Skeletal muscle tissue (tissue), 4 donors: ENCODE results near the gene APBA3. TPM values are rescaled to one million over a fixed set of nuclear protein-coding genes. Genes with fewer than 3 reads are reported as not detected.

Experiments used
- H3K27ac ChIP-seq: one replicate; pipeline ENCODE4 v1.7.0; 2013; ENCODE audit warnings: mild to moderate bottlenecking, low read depth, low read length, inconsistent platforms
- H3K27me3 ChIP-seq, 3 donors: one replicate each; pipeline ENCODE4 v1.7.0; 2013; ENCODE audit warnings: low read length in 3 of 3; ENCODE audit not compliant: control insufficient read depth in 3 of 3, insufficient read depth in 3 of 3
- H3K36me3 ChIP-seq, 3 donors: one replicate each; pipeline ENCODE4 v1.7.0; 2013; ENCODE audit warnings: low read length in 3 of 3; ENCODE audit not compliant: control insufficient read depth in 3 of 3, insufficient read depth in 3 of 3
- H3K4me1 ChIP-seq, 3 donors: one replicate each; pipeline ENCODE4 v1.7.0; 2013; ENCODE audit warnings: low read length in 3 of 3, mild to moderate bottlenecking in 3 of 3; ENCODE audit not compliant: control insufficient read depth in 3 of 3, insufficient read depth in 3 of 3
- H3K4me3 ChIP-seq, 3 donors: one replicate each; pipeline ENCODE4 v1.7.0; 2013; ENCODE audit warnings: low read length in 3 of 3
- H3K9ac ChIP-seq, 3 donors: one replicate each; pipeline ENCODE4 v1.7.0; 2013; ENCODE audit warnings: low read length in 3 of 3, mild to moderate bottlenecking in 3 of 3, moderate library complexity in 2 of 3, low read depth in 1 of 3
- H3K9me3 ChIP-seq, 3 donors: one replicate each; pipeline ENCODE4 v1.7.0; 2013; ENCODE audit warnings: low read length in 3 of 3; ENCODE audit not compliant: control insufficient read depth in 3 of 3
- total RNA-seq: library from RNA; depleted of rRNA; stranded (reverse); fragments of >200 nt; gene quantifications from one replicate; pipeline ENCODE4 v1.2.3, GENCODE V29; 2014
- donor health status: Osteomylitis.

Gene APBA3
- total RNA-seq, 1 donor from 2014 or later, result 9.4 TPM

- Histone ChIP-seq H3K9me3 (peaks cover 9 to 17% (median 10%) of the 10 kb centered on the region in 3 donors), H3K36me3 (no peaks in the 10 kb centered on the region), H3K4me1 (no peaks in the 10 kb centered on the region), H3K27me3 (peaks cover 17 to 37% (median 30%) of the 10 kb centered on the region in 3 donors), H3K4me3 (no peak overlapping the region), H3K9ac (no peak overlapping the region), H3K27ac (no peak overlapping the region)
Observed at GRCh38 chr19:3780786-3781304, 19.4 kb upstream of the APBA3 start.

GRCh38 chr19:3778899-3779723 lies 17.6 kb upstream of the APBA3 start:
- H3K9me3 ChIP-seq, result peaks cover 9 to 17% (median 10%) of the 10 kb centered on the region in 3 donors
- H3K36me3 ChIP-seq, result no peaks in the 10 kb centered on the region
- no peaks in the 10 kb centered on the region for H3K4me1 ChIP-seq
- H3K9ac ChIP-seq, result no peak overlapping the region
- no peak overlapping the region for H3K27ac ChIP-seq
- H3K27me3 ChIP-seq, result peaks cover 6 to 22% (median 15%) of the 10 kb centered on the region in 3 donors
- H3K4me3 ChIP-seq, result no peak overlapping the region

DNA sequence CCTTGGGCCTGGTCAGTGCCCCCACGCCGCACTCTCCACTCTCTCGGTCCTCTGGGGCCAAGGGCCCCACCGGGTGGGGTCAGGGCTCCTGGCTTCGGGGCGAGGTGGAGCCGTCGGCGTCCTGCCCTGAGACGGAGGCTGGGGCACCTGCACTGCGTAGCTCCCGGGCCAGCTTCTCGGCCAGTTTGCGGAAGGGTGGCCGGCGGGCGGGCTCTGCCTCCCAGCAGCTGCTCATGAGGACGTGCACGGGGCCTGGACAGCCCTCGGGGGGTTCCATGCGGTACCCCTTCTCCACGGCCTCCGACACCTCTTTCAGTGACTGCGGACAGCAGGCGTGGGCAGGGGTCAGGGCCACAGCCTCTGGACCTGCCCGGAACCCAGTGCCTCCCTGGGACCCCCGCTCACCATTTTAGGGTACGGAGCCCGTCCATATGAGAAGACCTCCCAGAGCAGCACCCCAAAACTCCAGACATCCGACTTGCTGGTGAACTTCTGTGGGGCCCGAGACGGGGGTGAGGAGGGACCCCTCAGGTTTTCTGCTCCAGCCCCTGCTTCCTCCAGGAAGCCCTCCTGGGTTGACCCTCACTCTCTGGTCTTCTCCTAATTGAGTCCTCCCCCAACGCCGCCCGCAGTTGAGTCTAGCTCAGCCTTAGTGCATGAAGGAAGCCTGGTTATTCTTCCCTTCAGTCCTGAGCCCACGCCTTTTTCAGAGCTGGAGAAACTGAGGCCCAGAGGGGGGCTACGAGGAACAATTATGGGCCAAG lies 16.8 kb upstream of the APBA3 start:
- H3K36me3 ChIP-seq, result no peaks in the 10 kb centered on the region
- H3K27ac ChIP-seq, result no peak overlapping the region
- H3K9me3 ChIP-seq, result peaks cover 9 to 17% (median 10%) of the 10 kb centered on the region in 3 donors
- no peak overlapping the region for H3K9ac ChIP-seq
- no peaks in the 10 kb centered on the region for H3K4me1 ChIP-seq
- peaks cover 6 to 14% (median 7%) of the 10 kb centered on the region in 3 donors for H3K27me3 ChIP-seq
- no peak overlapping the region for H3K4me3 ChIP-seq

DNA sequence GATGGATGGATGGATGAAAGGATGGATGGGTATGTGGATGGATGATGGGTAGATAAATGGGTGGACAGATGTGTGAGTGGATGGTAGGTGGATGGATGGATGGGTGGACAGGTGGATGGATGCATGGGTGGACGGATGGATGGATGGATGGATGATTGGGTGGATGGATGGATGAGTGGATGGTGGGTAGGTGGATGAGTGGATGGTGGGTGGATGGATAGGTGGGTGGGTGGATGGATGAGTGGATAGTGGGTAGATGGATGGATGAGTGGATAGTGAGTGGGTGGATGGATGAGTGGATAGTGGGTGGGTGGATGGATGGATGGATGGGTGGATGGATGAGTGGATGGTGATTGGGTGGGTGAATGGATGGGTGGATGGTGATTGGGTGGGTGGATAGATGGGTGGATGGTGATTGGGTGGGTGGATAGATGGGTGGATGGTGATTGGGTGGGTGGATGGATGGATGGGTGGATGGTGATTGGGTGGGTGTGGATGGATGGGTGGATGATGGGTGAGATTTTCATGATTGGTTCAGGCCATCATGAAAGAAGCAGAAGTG lies 15.1 kb upstream of the APBA3 start:
- Histone ChIP-seq H3K9ac (no peak overlapping the region), H3K4me1 (no peaks in the 10 kb centered on the region), H3K36me3 (no peaks in the 10 kb centered on the region), H3K4me3 (no peak overlapping the region), H3K27me3 (peaks cover under 1 to 8% (median 4%) of the 10 kb centered on the region in 3 donors), H3K9me3 (peaks cover 6 to 8% (median 7%) of the 10 kb centered on the region in 3 donors), H3K27ac (no peak overlapping the region)

DNA sequence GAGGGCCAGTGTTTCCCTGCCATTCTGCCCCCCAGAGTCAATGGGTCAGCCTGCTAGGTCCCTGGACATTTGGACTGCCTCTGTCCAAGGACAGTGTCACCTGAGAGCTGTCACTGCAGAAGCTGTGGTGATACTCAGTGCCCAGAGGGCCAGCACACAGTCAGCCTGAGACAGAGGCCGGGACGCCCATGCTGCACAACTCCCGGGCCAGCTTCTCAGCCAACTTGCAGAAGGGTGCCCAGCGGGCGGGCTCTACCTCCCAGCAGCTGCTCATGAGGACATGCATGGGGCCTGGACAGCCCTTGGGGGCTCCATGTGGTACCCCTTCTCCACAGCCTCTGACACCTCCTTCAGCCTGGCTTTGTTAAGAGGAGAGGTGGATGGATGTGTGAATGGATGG lies 14.3 kb upstream of the APBA3 start:
- Histone ChIP-seq H3K36me3 (no peaks in the 10 kb centered on the region), H3K27ac (no peak overlapping the region), H3K4me1 (no peaks in the 10 kb centered on the region), H3K27me3 (peaks cover 6 to 15% (median 10%) of the 10 kb centered on the region in 3 donors), H3K9me3 (peaks cover 0 to 3% (median 1%) of the 10 kb centered on the region in 3 donors), H3K4me3 (no peak overlapping the region), H3K9ac (no peak overlapping the region)

GRCh38 chr19:3775374-3775711 lies 13.9 kb upstream of the APBA3 start:
- Histone ChIP-seq H3K4me1 (no peaks in the 10 kb centered on the region), H3K4me3 (no peak overlapping the region), H3K36me3 (no peaks in the 10 kb centered on the region), H3K9ac (no peak overlapping the region), H3K27ac (no peak overlapping the region), H3K27me3 (peaks cover 6 to 17% (median 11%) of the 10 kb centered on the region in 3 donors), H3K9me3 (no peaks in the 10 kb centered on the region)

DNA sequence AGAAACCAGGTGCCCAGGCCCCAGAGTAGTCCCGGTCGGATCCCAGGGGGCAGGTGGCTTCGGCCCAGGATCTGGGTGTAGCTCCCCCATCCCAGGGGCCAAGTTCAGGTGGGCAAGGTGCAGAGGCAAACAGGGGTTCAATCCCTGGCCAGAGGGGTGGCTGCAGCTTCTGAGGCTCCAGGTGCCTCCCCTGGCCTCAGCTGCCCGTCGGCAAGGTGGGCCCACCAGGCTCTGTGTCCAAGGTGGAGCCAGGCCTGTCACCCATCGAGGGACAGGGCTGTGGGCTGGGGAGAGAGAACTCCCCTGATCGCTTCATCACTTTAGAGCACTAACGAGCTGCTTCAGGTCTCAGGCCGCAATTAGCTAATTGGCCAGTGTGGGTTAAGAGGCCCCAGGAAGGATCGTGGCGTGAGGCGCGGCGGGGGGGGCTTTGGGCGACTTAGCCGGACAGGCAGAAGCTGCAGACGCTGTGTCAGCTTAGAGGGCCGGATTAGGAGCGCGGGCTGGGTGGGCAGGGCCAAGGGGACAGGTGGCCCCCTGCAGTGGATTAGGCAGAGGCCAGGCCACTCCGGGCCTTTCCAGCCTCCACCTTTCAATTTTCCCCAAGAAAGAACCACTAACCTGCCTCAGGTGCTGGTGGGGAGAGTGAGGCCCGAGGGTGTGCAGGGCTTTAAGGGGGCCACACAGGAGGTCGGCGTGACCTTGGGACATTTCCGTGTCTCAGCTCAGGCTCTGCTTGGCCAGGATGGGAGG lies 13.3 kb upstream of the APBA3 start:
- no peaks in the 10 kb centered on the region for H3K4me1 ChIP-seq
- no peaks in the 10 kb centered on the region for H3K36me3 ChIP-seq
- no peak overlapping the region for H3K4me3 ChIP-seq
- no peak overlapping the region for H3K9ac ChIP-seq
- peaks cover 6 to 17% (median 11%) of the 10 kb centered on the region in 3 donors for H3K27me3 ChIP-seq
- H3K27ac ChIP-seq, result no peak overlapping the region
- H3K9me3 ChIP-seq, result no peaks in the 10 kb centered on the region

GRCh38 chr19:3773814-3774515 lies 12.5 kb upstream of the APBA3 start:
- peaks cover 6 to 16% (median 11%) of the 10 kb centered on the region in 3 donors for H3K27me3 ChIP-seq
- peaks cover 0 to 2% (median 2%) of the 10 kb centered on the region in 3 donors for H3K36me3 ChIP-seq

DNA sequence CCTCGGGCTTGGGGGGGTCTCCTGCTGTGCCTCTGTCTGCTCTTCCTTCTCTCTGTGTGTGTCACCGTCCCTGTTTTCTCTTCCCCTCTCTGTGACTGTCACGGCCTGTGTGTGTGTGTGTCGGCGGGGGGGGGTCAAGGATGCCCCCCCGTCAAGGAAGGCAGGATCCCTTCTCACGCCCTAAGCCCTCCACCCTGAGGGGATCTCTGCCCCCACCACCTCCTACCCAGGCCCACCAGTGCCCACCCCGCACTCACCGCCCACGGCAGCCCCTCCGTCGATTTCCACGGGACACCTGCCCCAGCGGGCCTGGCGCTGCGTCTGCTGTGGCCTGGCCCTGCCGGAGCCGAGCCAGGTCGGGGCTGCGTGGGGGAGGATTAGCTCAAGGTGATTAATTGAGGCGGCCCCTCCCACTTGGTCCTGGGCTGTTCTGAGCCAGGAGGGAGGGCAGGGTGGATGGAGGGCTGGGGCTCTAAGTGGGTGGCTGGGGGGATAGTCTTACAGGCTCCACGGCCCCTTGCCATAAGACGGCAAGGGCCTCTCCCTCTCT lies 10.5 kb upstream of the APBA3 start, which contains the start of gene RAX2:
Gene RAX2 (minus strand): TSS at position 323 of the 550 bp plus-strand sequence. CDS start 486 bp downstream, outside the sequence.
- H3K27ac ChIP-seq, result no peak within 1 kb of the TSS
- peaks cover 9 to 10% (median 9%) of the 10 kb centered on the region in 3 donors for H3K36me3 ChIP-seq

More at GRCh38 chr19:3773814-3774515, 12.5 kb upstream of the APBA3 start:
- no peak overlapping the region for H3K4me3 ChIP-seq
- no peak overlapping the region for H3K27ac ChIP-seq
- no peaks in the 10 kb centered on the region for H3K9me3 ChIP-seq
- no peak overlapping the region for H3K9ac ChIP-seq
- H3K4me1 ChIP-seq, result no peaks in the 10 kb centered on the region

More for the DNA sequence above, 10.5 kb upstream of the APBA3 start, which contains the start of gene RAX2:
- H3K4me3 ChIP-seq, result no peak within 1 kb of the TSS
- H3K9ac ChIP-seq, result no peak within 1 kb of the TSS
- no peaks in the 10 kb centered on the region for H3K9me3 ChIP-seq
- peaks cover 6 to 13% (median 11%) of the 10 kb centered on the region in 3 donors for H3K27me3 ChIP-seq
- H3K4me1 ChIP-seq, result no peaks in the 10 kb centered on the region
